Stimulated activated CD4-positive, alpha-beta T cell treated with anti-CD3 and anti-CD28 coated beads, Interleukin-15, amount 100 ng/mL, for 1 hour (primary cell): ENCODE measurements around the gene SLC17A4.
"Not testable (repeated sequence)": the region's sequence is repeated elsewhere in the genome, so short reads cannot be mapped to it uniquely, and the experiment has no call there.

Experiments used
- DNase-seq, 2 donors: peaks; one replicate each; pipeline ENCODE4 v3.0.0-alpha.2; 2020; ENCODE audit warnings: low read depth in 1 of 2, low spot score in 1 of 2

SLC17A4 gene

GRCh38 chr6:25754535-25754934 lies at the start of gene SLC17A4:
SLC17A4 (plus strand) TSS chr6:25754742; CDS start chr6:25761963, 7,221 bp downstream.
- no peak for DNase-seq

DNA sequence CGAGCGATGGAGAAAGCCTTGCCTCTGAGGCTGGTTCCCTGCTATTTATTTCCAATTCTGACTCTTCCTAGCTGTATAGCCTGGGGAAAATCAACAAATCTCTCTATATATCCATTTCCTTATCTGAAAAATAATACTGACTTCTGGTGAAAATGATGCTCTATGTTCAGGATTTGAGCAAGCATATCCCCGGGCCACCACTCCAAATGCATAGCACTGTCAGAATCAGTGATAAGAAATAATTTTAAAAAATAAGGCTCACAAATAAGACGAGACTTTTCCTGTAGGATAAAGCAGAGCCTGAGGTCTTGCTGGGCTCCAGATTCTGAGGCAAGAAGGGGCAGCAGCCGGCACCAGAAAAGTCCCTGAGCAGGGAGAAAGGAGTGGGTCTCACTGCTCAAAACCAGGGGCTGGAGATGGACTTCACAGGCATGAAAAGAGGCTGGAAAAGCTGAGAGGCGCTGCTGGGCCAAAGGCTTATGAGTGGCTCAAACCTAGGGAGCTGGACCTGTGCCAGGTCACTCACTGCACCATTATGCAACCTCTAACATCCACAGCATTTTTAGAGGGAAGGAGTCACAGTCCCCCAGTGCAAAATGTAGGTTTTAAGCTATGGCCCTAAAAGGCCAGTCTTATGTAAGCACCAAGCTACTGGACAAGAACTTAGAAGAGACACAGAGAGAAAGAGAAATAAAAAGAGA lies 48.1 kb upstream of the SLC17A4 start:
- no peak for DNase-seq

DNA sequence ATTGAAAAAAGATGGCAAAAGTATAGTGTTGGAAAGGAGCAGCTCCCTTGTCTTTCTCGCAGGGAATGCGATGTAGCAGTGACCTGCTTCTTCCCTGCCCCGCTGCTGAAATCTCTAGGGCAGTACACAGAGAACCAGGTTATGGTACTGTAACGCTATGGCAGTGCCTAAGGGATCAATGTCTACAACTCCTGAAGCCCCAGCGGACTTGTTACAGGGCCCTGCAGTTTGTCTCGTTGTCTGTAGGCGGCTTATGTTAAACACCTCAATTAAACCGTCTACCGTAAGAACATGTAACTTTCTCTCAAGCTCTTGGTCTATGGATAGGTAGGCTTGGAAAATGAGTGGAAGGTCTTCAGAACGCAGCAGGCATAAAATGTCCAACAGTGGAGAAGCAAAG lies 44.8 kb upstream of the SLC17A4 start:
- DNase-seq: no peak

GRCh38 chr6:25710287-25710686 lies 44.3 kb upstream of the SLC17A4 start:
- DNase-seq: no peak

- no peak for DNase-seq
These were observed 40.7 kb upstream of the SLC17A4 start for GRCh38 chr6:25713824-25714223.

GRCh38 chr6:25714765-25715164 lies 39.8 kb upstream of the SLC17A4 start:
- no peak for DNase-seq

DNA sequence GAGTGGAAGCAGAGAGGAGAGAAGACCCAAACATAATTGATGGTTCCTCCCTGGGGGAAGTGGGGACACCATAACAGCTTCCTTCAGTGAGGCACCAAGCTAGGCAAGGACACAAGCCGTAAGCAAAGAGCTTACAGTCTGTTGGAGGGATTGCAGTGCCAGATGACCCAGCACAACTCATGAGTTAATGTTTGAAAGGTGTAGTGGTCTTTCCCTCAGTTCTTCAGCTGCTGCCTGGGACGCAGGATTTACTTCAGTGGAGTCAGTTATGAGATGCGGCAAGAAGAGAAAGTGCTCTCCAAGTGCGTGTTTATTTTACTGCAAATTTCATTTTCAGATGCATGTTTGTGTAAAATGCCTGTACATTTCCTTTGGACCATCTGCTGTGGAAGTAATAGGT lies 38.7 kb upstream of the SLC17A4 start:
- DNase-seq: no peak

GRCh38 chr6:25717866-25718740 lies 36.4 kb upstream of the SLC17A4 start:
- DNase-seq: no peak

DNA sequence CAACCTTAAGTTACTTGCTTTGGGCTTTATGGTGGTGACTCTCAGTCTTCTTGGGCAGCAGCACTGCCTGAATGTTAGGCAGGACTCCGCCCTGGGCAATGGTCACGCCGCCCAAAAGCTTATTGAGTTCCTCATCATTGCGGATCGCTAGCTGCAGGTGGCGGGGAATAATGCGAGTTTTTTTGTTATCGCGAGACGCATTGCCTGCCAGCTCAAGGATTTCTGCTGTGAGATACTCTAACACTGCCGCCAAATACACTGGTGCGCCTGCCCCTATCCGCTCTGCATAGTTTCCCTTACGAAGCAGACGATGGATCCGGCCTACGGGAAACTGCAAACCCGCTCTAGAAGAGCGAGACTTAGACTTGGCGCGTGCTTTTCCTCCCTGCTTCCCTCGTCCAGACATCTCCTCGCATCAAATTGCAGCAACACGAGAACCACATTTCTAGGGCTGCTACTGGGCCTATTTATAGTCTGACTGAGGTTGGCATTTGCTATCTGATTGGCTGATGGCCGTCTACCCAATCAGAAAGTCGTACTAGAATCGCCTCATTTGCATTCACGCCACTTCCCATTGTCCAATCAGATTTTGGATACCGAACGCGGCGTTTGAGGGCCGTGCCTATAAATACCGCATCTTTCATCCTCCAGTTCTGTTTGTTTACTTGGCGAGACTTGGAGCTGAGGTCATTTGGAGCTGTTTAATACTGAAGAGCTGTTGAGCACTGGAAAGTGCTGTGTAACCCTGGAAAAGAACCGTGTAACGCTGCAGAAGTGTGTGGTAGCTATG lies 28.2 kb upstream of the SLC17A4 start:
- DNase-seq: no peak

DNA sequence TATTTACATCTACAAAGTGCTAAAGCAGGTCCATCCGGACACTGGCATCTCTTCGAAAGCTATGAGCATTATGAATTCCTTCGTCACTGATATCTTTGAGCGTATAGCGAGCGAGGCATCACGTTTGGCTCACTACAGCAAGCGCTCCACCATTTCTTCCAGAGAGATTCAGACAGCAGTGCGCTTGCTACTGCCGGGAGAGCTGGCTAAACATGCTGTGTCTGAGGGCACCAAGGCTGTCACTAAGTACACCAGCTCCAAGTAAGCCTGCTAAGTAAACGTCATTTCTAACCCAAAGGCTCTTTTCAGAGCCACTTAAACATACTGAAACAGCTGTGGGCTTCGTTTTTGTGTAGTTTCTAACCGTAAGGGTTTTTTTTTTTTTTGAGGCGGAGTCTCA lies 27.5 kb upstream of the SLC17A4 start:
- DNase-seq: no peak

DNA sequence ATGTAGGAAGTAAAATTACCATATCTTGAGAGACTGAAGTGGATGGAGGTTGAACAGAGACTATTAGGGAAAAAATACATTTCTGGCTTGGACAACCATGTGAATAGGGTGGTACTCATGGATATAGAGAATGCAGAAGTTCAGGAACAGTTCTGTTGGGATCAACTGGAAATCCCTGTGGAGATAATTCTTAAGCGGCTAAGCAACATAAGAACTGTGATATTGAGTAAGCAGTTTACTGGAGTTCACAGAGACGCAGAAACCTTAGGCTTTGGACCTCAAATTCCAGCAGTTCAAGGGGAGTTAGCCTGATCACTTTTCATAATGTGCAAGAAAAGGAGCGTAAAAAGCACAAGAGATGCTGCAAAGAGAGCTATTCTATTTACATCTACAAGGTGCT lies 23.6 kb upstream of the SLC17A4 start:
- no peak for DNase-seq

GRCh38 chr6:25731721-25732120 lies 22.8 kb upstream of the SLC17A4 start:
- DNase-seq: no peak

DNA sequence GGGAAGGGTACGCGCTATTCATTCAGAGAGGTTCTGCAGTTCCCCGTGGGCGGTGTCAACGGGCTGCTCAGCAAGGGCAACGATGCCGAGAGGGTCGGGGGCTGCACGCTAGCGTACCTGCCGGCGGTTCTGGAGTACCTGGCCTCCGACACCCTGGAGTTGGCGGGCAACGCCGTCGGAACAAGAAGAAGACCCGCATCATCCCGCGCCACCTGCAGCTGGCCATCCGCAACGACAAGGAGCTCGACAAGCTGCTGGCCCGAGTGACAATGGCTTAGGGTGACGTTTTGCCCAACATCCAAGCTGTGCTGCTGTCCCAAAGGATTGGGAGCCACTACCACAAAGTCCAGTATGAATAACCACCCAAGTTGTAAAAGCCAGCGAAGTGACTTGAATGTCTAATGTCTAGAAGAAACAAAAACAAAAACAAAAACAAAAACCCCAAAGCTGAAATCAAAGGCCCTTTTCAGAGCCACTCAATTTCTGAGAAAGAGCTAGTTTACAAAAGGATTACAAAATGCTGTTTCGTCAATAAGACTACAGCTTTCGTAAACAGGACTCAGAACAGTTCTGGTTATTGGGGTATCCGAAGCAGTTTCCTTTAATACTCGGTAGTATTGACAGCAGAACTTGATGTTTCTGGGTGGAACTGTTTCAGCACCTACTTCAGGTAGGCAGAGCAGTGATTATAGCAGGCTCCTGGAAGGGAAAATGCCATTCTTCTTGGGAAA lies 21.9 kb upstream of the SLC17A4 start:
- no peak for DNase-seq

DNA sequence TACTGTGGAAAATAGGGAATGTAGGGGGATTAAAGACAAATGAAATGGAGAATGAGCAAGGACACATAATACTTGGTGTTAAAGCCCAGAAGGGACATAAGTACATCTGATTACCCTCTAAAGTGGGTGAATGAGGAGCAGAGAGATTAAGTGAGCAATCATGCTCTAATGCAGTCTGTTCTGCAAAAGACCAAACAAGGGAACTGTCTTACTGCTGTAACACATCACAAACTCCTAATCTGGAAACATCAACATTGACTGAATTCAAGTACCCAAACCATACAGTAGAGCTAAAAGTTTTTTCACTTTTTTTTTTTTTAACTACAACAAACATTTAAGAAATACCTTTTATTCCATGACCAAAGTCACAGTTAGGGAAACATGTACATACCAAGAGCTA lies 19.3 kb upstream of the SLC17A4 start:
- DNase-seq: no peak

DNA sequence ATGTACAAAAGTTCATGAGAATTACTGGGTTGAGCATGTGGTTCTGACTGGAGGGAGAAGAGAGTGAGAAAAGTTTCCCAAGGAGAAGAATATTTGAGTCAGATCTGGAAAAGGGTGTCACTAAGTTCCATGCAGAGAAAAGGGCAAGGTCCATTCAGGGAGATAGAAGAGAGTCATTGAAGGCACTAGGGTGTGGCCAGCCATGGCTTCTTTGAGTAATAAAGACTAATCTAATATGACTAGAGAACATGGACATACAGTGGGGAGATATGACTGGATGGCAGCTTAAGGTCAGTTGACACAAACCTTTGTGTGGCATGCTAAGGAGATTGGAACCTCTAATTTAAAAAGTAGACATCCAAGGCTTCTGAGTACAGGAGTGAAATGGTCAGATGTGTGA lies 10.7 kb upstream of the SLC17A4 start:
- DNase-seq: no peak

DNA sequence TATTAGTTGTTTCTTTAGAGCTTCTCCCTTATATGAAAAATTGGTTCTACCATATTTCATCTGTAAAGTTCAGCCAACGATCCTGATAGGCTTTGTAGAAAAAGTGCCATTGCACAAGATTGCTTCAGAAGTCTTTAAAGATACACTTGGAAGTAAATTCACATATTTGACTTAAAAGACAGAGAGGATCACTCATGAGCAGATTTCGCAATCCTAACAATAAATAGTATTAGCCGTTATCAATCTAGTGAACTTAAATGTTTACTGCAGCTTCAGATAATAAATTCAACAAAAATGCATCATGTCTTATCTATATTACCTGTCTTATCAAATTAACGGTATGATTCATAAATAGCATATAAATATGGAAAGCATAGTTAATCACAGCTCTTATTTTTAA lies 8.7 kb upstream of the SLC17A4 start:
- DNase-seq: no peak

DNA sequence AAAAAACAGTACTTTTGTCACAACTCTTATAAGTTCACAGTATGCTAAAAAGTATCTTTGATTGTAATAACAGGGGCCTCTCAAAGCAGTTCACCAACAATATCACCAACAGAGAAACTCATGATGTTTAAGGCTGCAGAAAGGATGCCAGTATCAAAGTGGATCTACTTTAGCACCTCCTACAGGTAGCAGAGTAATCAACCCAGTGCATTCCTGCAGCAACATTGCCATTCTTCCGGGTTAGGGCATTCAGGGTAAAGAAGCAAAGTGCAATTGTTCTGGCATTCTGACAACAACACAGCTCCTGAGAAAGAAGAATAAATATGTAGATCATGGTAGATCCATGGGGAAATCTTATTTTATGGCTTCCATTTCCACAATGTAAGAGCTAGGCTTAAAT lies 7.6 kb upstream of the SLC17A4 start:
- DNase-seq: no peak

DNA sequence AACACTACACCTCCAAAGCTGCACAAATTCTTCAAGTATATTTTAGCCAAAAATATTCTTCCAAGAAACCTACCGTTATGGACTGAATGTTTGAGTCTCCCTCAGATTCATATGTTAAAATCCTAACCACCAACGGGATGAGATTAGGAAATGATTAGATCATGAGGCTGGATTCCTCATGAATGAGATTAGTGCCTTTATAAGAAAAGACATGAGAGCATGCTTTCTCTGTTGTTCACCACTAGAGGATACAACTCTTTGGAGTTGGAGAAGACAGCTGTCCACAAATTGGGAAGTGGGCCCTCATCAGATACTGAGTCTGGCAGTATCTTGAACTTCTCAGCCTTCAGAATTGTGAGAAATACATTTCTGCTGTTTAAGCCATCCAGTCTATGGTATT lies 7.1 kb upstream of the SLC17A4 start:
- DNase-seq: no peak

- DNase-seq: no peak
These were observed 6.5 kb upstream of the SLC17A4 start for GRCh38 chr6:25748049-25748448.

- not testable (repeated sequence) for DNase-seq
These were observed 5.7 kb upstream of the SLC17A4 start for GRCh38 chr6:25748601-25749517.
